ENCODE measurements around the gene OXTR.
A peak's percentile ranks its signal among the peaks of the same experiment; 100 is the strongest.

The OXTR gene

GRCh38 chr3:8769088-8769822 lies at the start of gene OXTR:
Gene OXTR, minus strand, starts transcription at chr3:8769613. Its CDS starts 1,426 bp downstream, at chr3:8768187.
- peak; percentile 31 for DNase-seq

- no peak for DNase-seq
Observed at GRCh38 chr3:8817486-8817885, 48.1 kb upstream of the OXTR start.

- no peak for DNase-seq
Observed at GRCh38 chr3:8816106-8816505, 46.7 kb upstream of the OXTR start.

- no peak for DNase-seq
Observed at GRCh38 chr3:8813411-8813810, 44.0 kb upstream of the OXTR start.

- DNase-seq, result no peak
Observed at GRCh38 chr3:8810561-8810960, 41.1 kb upstream of the OXTR start.

- no peak for DNase-seq
Observed at GRCh38 chr3:8805774-8806173, 36.4 kb upstream of the OXTR start.

GRCh38 chr3:8802256-8802655 lies 32.8 kb upstream of the OXTR start:
- DNase-seq, result no peak

- DNase-seq, result no peak
Observed at GRCh38 chr3:8800016-8800415, 30.6 kb upstream of the OXTR start.

GRCh38 chr3:8794247-8794646 lies 24.8 kb upstream of the OXTR start:
- DNase-seq, result no peak

- DNase-seq, result no peak
Observed at GRCh38 chr3:8793242-8793641, 23.8 kb upstream of the OXTR start.

GRCh38 chr3:8790529-8790928 lies 21.1 kb upstream of the OXTR start:
- DNase-seq, result no peak

- no peak for DNase-seq
Observed at GRCh38 chr3:8784676-8785435, 15.4 kb upstream of the OXTR start.

- no peak for DNase-seq
Observed at GRCh38 chr3:8780279-8780678, 10.9 kb upstream of the OXTR start.

GRCh38 chr3:8778475-8778874 lies 9.1 kb upstream of the OXTR start:
- DNase-seq, result no peak

- no peak for DNase-seq
Observed at GRCh38 chr3:8777978-8778267, 8.5 kb upstream of the OXTR start.

- DNase-seq, result no peak
Observed at GRCh38 chr3:8777201-8777977, 8.0 kb upstream of the OXTR start.

- DNase-seq, result no peak
Observed at GRCh38 chr3:8776406-8776805, 7.0 kb upstream of the OXTR start.

- DNase-seq, result no peak
Observed at GRCh38 chr3:8775602-8776001, 6.2 kb upstream of the OXTR start.

- DNase-seq, result no peak
Observed at GRCh38 chr3:8775181-8775580, 5.8 kb upstream of the OXTR start.

GRCh38 chr3:8773941-8774542 lies 4.6 kb upstream of the OXTR start:
- DNase-seq, result no peak

GRCh38 chr3:8768364-8769087 lies 887 bp downstream of the OXTR start:
- DNase-seq, result no peak

GRCh38 chr3:8767667-8768363 lies 1.6 kb downstream of the OXTR start:
- no peak for DNase-seq

All from stimulated activated naive CD4-positive, alpha-beta T cell treated with Interleukin-2 at 50 U/mL for 16 hours (primary cell).